ENCODE results near the gene ARHGAP26. TPM values are rescaled to one million over a fixed set of nuclear protein-coding genes. Genes with fewer than 3 reads are reported as not detected.

The ARHGAP26 gene
- total RNA-seq, 5 donors from 2014 or later (not counting 1 experiment from before 2014, with no cell fraction given), result 22.8 to 49.3 (median 28.3) TPM

DNA sequence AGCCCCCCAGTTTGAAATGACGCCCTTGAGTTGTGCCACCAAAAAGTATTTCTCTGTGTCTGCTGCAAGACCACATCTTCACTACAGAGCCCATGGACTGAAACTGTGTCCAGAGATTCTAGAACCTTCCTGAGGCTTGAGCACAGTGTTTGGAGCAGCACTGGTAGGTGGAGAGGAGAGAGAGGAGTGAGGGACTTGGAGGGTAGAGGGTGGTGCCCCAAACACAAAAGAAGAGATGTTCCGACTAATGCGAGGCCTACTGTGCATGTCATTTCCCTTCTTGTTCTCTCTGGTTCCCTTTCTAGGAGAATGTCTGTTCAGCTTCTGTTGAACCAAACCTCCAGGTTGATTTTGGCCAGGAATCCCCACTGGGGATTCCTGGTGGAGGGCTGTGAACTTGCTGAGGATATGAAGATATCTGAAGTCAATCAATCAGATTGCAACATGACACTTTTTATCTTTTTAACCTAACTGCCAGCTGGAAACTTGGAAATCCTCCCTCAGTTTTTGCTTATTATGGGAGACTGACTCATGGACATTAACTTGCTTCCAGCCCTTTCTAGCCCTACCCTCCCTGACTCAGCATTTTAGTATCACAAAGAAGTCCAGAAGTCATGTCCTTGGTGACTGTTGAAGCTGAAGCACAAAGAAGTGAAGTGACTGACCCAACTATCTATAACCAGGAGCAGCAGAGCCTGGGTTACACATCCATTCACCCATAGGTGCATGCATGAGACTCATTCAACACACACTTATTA lies 478.8 kb downstream of the ARHGAP26 start:
- H3K9me3 Mint-ChIP-seq, result peaks cover 0 to 6% (median 0%) of the 10 kb centered on the region in 3 donors
- no CpG with 5 or more reads among the region's 3 CpGs for WGBS (ENCODE audit: insufficient coverage)
- H3K4me1 Mint-ChIP-seq, result no peaks in the 10 kb centered on the region
- ChIA-PET POLR2A (no interaction called here), CTCF (no interaction called here)
- ATAC-seq (replicated peaks in 1 of 4) (no peak), DNase-seq (no peak)
- no peaks in the 10 kb centered on the region for H3K36me3 Mint-ChIP-seq
- no peaks in the 10 kb centered on the region for H3K4me1 ChIP-seq (ENCODE audit: control insufficient read depth in 1 of 2, extremely low read depth in 1 of 2, insufficient read depth in 2 of 2, low read length in 2 of 2)
- H3K4me3 Mint-ChIP-seq, result no peak overlapping the region
- H3K27me3 ChIP-seq (replicated peaks in 1 of 2; ENCODE audit: control insufficient read depth in 2 of 2, extremely low read depth in 1 of 2, insufficient read depth in 2 of 2, low read length in 1 of 2), result no peaks in the 10 kb centered on the region
- no peak overlapping the region for H3K4me3 ChIP-seq (ENCODE audit: control insufficient read depth in 1 of 2, extremely low read depth in 1 of 2, low read length in 1 of 2)
- no peaks in the 10 kb centered on the region for H3K9me3 ChIP-seq
- no peak overlapping the region for H3K27ac Mint-ChIP-seq
- no peaks in the 10 kb centered on the region for H3K27me3 Mint-ChIP-seq
- H3K27ac ChIP-seq (ENCODE audit: low read length), result no peak overlapping the region
- no peaks in the 10 kb centered on the region for H3K36me3 ChIP-seq (ENCODE audit: control insufficient read depth in 2 of 2, extremely low read depth in 1 of 2, insufficient read depth in 1 of 2, low read length in 1 of 2)

DNA sequence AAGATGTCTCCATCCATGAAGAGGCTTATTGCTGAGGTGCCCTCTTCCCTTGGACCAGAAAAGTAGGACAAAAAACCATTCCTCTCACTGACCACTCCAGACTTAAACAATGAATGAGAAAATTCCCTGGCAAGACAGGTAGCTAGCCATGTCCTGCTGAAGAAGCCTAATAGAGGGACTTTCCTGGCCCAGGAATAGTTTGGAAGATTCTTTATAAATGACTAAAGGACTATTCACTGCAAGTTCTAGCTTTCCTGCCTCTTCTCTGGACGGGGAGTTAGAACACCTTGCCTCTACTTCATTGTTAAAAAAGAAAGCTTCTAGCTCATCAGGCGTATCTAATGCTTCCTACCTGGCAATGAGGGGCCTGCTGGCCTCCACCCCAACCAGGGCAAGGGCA lies 479.7 kb downstream of the ARHGAP26 start:
- ATAC-seq (replicated peaks in 1 of 4) (no peak), DNase-seq (no peak)
- no peaks in the 10 kb centered on the region for H3K36me3 ChIP-seq (ENCODE audit: control insufficient read depth in 2 of 2, extremely low read depth in 1 of 2, insufficient read depth in 1 of 2, low read length in 1 of 2)
- no peaks in the 10 kb centered on the region for H3K4me1 Mint-ChIP-seq
- H3K4me3 ChIP-seq (ENCODE audit: control insufficient read depth in 1 of 2, extremely low read depth in 1 of 2, low read length in 1 of 2), result no peak overlapping the region
- H3K27ac ChIP-seq (ENCODE audit: low read length), result no peak overlapping the region
- no peak overlapping the region for H3K4me3 Mint-ChIP-seq
- peaks cover 0 to 6% (median 0%) of the 10 kb centered on the region in 3 donors for H3K9me3 Mint-ChIP-seq
- ChIA-PET CTCF (no interaction called here), POLR2A (interaction anchor here in 1 of 2 donors (0.6 kb wide), 1 partner anchor 141 kb away, joined by 3 read pairs; no protein-coding TSS in a partner anchor)
- H3K9me3 ChIP-seq, result no peaks in the 10 kb centered on the region
- H3K36me3 Mint-ChIP-seq, result no peaks in the 10 kb centered on the region
- H3K27ac Mint-ChIP-seq, result no peak overlapping the region
- no peaks in the 10 kb centered on the region for H3K27me3 Mint-ChIP-seq
- no peaks in the 10 kb centered on the region for H3K27me3 ChIP-seq (replicated peaks in 1 of 2; ENCODE audit: control insufficient read depth in 2 of 2, extremely low read depth in 1 of 2, insufficient read depth in 2 of 2, low read length in 1 of 2)
- WGBS (ENCODE audit: insufficient coverage), result 67% methylated on average over 1 of the region's 2 CpGs
- no peaks in the 10 kb centered on the region for H3K4me1 ChIP-seq (ENCODE audit: control insufficient read depth in 1 of 2, extremely low read depth in 1 of 2, insufficient read depth in 2 of 2, low read length in 2 of 2)

DNA sequence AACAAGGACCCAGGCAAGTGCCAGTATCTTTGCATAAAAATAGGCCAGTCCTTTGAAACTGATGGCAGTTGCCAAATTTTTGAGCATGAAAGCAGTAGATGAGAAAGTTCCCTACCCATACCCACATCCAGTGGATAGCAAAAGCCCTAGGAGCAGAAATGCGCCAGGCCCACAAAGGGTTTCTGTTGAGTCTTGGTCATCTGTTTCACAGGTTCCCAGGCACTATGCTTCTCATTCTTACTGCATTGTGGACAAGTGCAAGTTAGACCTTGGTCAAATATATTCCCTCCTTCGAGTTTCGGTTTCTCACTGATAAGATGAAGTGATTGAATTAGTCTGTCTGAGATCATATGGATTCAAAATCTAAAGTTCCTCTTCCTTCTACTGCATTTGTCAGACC lies 481.0 kb downstream of the ARHGAP26 start:
- H3K36me3 Mint-ChIP-seq, result no peaks in the 10 kb centered on the region
- ChIA-PET CTCF (no interaction called here), POLR2A (no interaction called here)
- Histone ChIP-seq H3K4me3 (ENCODE audit: control insufficient read depth in 1 of 2, extremely low read depth in 1 of 2, low read length in 1 of 2) (no peak overlapping the region), H3K27me3 (replicated peaks in 1 of 2; ENCODE audit: control insufficient read depth in 2 of 2, extremely low read depth in 1 of 2, insufficient read depth in 2 of 2, low read length in 1 of 2) (no peaks in the 10 kb centered on the region), H3K4me1 (ENCODE audit: control insufficient read depth in 1 of 2, extremely low read depth in 1 of 2, insufficient read depth in 2 of 2, low read length in 2 of 2) (no peaks in the 10 kb centered on the region), H3K36me3 (ENCODE audit: control insufficient read depth in 2 of 2, extremely low read depth in 1 of 2, insufficient read depth in 1 of 2, low read length in 1 of 2) (no peaks in the 10 kb centered on the region), H3K27ac (ENCODE audit: low read length) (no peak overlapping the region), H3K9me3 (no peaks in the 10 kb centered on the region)
- H3K4me3 Mint-ChIP-seq, result no peak overlapping the region
- no peaks in the 10 kb centered on the region for H3K4me1 Mint-ChIP-seq
- no peak for ATAC-seq (replicated peaks in 1 of 4)
- no peak overlapping the region for H3K27ac Mint-ChIP-seq
- DNase-seq, result no peak
- H3K27me3 Mint-ChIP-seq, result no peaks in the 10 kb centered on the region
- 100% methylated on average over 1 of the region's 3 CpGs for WGBS (ENCODE audit: insufficient coverage)
- H3K9me3 Mint-ChIP-seq, result no peaks in the 10 kb centered on the region

DNA sequence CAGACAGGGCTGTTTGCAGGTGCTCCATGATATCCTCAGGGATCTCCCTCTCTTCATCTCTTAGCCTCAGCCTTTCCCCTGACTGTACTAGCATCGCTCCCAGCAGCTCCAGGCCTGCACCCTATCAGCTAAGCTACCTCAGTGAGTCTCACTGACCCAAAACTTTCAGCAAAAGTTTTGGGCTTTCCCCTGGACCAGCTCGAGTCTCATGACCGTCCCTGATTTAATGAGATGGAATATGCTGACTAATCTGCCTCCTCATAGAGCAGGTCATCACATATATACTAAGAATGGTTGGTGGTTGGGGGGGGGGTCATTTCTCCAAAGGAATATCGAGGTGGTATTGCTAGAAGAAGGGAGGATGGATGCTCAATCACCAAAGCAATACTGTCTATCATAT lies 481.8 kb downstream of the ARHGAP26 start:
- H3K4me3 ChIP-seq (ENCODE audit: control insufficient read depth in 1 of 2, extremely low read depth in 1 of 2, low read length in 1 of 2), result no peak overlapping the region
- ATAC-seq (replicated peaks in 1 of 4) (no peak), DNase-seq (no peak)
- H3K27me3 ChIP-seq (replicated peaks in 1 of 2; ENCODE audit: control insufficient read depth in 2 of 2, extremely low read depth in 1 of 2, insufficient read depth in 2 of 2, low read length in 1 of 2), result no peaks in the 10 kb centered on the region
- H3K9me3 Mint-ChIP-seq, result no peaks in the 10 kb centered on the region
- H3K36me3 ChIP-seq (ENCODE audit: control insufficient read depth in 2 of 2, extremely low read depth in 1 of 2, insufficient read depth in 1 of 2, low read length in 1 of 2), result no peaks in the 10 kb centered on the region
- no peaks in the 10 kb centered on the region for H3K4me1 ChIP-seq (ENCODE audit: control insufficient read depth in 1 of 2, extremely low read depth in 1 of 2, insufficient read depth in 2 of 2, low read length in 2 of 2)
- H3K4me3 Mint-ChIP-seq, result no peak overlapping the region
- no peaks in the 10 kb centered on the region for H3K27me3 Mint-ChIP-seq
- H3K9me3 ChIP-seq, result no peaks in the 10 kb centered on the region
- ChIA-PET POLR2A (no interaction called here), CTCF (interaction anchor here in 1 of 2 donors (0.6 kb wide), 1 partner anchor 143 kb away, joined by 3 read pairs; no protein-coding TSS in a partner anchor)
- H3K27ac ChIP-seq (ENCODE audit: low read length), result no peak overlapping the region
- no peaks in the 10 kb centered on the region for H3K36me3 Mint-ChIP-seq
- WGBS (ENCODE audit: insufficient coverage), result no CpG with 5 or more reads among the region's 4 CpGs
- H3K4me1 Mint-ChIP-seq, result no peaks in the 10 kb centered on the region
- no peak overlapping the region for H3K27ac Mint-ChIP-seq

DNA sequence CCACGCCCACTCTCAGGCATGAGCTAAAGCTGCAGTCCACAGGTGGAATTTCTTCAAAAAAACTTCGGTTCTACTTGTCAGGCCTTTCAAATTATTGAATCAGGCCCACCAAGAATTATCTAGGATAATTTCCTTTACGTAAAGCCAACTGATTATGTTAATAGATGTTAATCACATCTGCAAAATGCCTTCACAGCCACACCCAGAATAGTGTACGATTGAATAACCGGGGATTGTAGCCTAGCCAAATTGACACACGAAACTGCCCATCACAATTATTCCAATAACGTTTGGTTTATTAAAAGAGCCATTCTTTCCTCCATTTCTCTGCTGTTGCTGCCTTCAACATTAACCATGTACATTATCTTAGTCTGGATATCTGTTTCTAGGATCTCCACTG lies 484.6 kb downstream of the ARHGAP26 start:
- CTCF ChIA-PET, result no interaction called here
- POLR2A ChIA-PET, result no interaction called here

DNA sequence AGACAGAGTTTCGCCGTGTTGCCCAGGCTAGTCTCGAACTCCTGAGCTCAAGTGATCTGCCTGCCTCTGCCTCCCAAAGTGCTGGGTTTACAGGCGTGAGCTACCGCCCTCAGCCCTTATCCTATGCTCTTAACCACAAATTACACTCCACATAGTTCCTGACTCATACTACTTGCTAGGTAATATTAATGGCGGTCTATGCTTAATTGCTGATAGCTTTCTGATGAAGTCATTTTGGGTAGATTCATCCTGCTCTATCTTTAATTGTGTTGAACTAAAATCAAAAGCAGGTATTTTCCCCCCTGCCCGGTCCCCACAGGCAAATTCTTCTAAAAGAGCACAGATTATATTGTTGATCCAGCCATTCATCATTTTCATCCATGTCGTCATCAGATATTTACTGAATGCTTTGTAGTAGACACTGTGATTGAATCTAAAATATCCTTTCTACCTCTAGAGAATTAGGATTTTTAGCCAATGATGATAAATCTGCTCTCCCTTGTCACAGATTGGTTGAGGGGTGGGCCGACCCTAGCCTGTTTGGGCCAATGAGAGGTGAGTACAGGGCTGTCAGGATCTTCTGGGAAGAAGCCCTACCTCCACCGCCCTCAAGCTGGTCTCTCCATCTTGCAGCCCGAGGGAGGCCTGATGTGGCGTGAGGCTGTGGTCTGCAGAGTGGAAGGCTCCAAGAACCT lies 488.5 kb downstream of the ARHGAP26 start:
- Histone ChIP-seq H3K4me1 (ENCODE audit: control insufficient read depth in 1 of 2, extremely low read depth in 1 of 2, insufficient read depth in 2 of 2, low read length in 2 of 2) (no peaks in the 10 kb centered on the region), H3K27ac (ENCODE audit: low read length) (no peak overlapping the region), H3K9me3 (no peaks in the 10 kb centered on the region), H3K4me3 (ENCODE audit: control insufficient read depth in 1 of 2, extremely low read depth in 1 of 2, low read length in 1 of 2) (no peak overlapping the region), H3K36me3 (ENCODE audit: control insufficient read depth in 2 of 2, extremely low read depth in 1 of 2, insufficient read depth in 1 of 2, low read length in 1 of 2) (no peaks in the 10 kb centered on the region), H3K27me3 (replicated peaks in 1 of 2; ENCODE audit: control insufficient read depth in 2 of 2, extremely low read depth in 1 of 2, insufficient read depth in 2 of 2, low read length in 1 of 2) (no peaks in the 10 kb centered on the region)
- DNase-seq (no peak), ATAC-seq (replicated peaks in 1 of 4) (no peak)
- H3K4me3 Mint-ChIP-seq, result no peak overlapping the region
- no peaks in the 10 kb centered on the region for H3K36me3 Mint-ChIP-seq
- ChIA-PET CTCF (interaction anchor here in 1 of 2 donors (0.9 kb wide), 1 partner anchor 139 kb away, joined by 3 read pairs; no protein-coding TSS in a partner anchor), POLR2A (no interaction called here)
- WGBS (ENCODE audit: insufficient coverage), result no CpG with 5 or more reads among the region's 12 CpGs
- H3K4me1 Mint-ChIP-seq, result no peaks in the 10 kb centered on the region
- H3K27me3 Mint-ChIP-seq, result no peaks in the 10 kb centered on the region
- H3K9me3 Mint-ChIP-seq, result no peaks in the 10 kb centered on the region
- no peak overlapping the region for H3K27ac Mint-ChIP-seq

More for the DNA sequence above, 484.6 kb downstream of the ARHGAP26 start:
- WGBS (ENCODE audit: insufficient coverage), result 92% methylated on average over 2 of the region's 7 CpGs
- H3K9me3 ChIP-seq, result no peaks in the 10 kb centered on the region
- no peak overlapping the region for H3K27ac Mint-ChIP-seq
- no peaks in the 10 kb centered on the region for H3K36me3 Mint-ChIP-seq
- no peaks in the 10 kb centered on the region for H3K9me3 Mint-ChIP-seq
- DNase-seq (no peak), ATAC-seq (replicated peaks in 1 of 4) (no peak)
- no peak overlapping the region for H3K4me3 ChIP-seq (ENCODE audit: control insufficient read depth in 1 of 2, extremely low read depth in 1 of 2, low read length in 1 of 2)
- H3K27me3 Mint-ChIP-seq, result no peaks in the 10 kb centered on the region
- H3K27ac ChIP-seq (ENCODE audit: low read length), result no peak overlapping the region
- no peaks in the 10 kb centered on the region for H3K4me1 ChIP-seq (ENCODE audit: control insufficient read depth in 1 of 2, extremely low read depth in 1 of 2, insufficient read depth in 2 of 2, low read length in 2 of 2)
- no peaks in the 10 kb centered on the region for H3K27me3 ChIP-seq (replicated peaks in 1 of 2; ENCODE audit: control insufficient read depth in 2 of 2, extremely low read depth in 1 of 2, insufficient read depth in 2 of 2, low read length in 1 of 2)
- no peaks in the 10 kb centered on the region for H3K36me3 ChIP-seq (ENCODE audit: control insufficient read depth in 2 of 2, extremely low read depth in 1 of 2, insufficient read depth in 1 of 2, low read length in 1 of 2)
- no peak overlapping the region for H3K4me3 Mint-ChIP-seq
- H3K4me1 Mint-ChIP-seq, result no peaks in the 10 kb centered on the region
